Measurements from ENCODE around the gene TIPARP. TPM values are rescaled to one million over a fixed set of nuclear protein-coding genes. Genes with fewer than 3 reads are reported as not detected.

Gene TIPARP
- total and polyA plus RNA-seq, 2 experiments from 2014 or later = 4.5 to 6.9 TPM

DNA sequence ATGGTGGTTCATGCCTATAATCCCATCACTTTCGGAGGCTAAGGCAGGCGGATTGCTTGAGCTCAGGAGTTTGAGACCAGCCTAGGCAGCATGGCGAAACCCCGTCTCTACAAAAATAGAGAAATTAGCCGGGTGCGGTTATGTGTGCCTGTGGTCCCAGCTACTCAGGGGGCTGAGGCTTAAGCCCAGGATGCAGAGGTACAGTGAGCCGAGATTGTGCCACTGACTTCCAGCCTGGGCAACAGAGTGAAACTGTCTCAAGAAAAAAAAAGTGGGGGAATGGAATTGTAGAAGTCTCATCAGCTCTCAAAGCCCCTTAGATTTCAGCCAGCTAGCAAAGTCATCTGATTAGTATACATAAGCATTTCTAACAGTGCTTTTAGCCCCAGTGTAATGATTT is 33.2 kb downstream of the TIPARP start:
- Mint-ChIP-seq H3K27ac (no peak overlapping the region), H3K36me3 (ENCODE audit: low read depth) (peaks cover 13% of the 10 kb centered on the region), H3K27me3 (ENCODE audit: insufficient read depth, low read depth, poor library complexity) (peaks cover 2% of the 10 kb centered on the region), H3K4me3 (no peak overlapping the region), H3K9me3 (no peaks in the 10 kb centered on the region), H3K4me1 (no peaks in the 10 kb centered on the region)
- Histone ChIP-seq H4K20me1 (replicated peaks; ENCODE audit: insufficient read depth) (no peaks in the 10 kb centered on the region), H3K36me3 (ENCODE audit: insufficient read depth) (peaks cover 16% of the 10 kb centered on the region), H3F3A (replicated peaks; ENCODE audit: low read depth) (no peaks in the 10 kb centered on the region), H3K27me3 (ENCODE audit: insufficient read depth) (no peaks in the 10 kb centered on the region), H3K4me1 (ENCODE audit: insufficient read depth) (no peaks in the 10 kb centered on the region), H2AFZ (no peak overlapping the region), H3K9me2 (ENCODE audit: insufficient read depth) (no peaks in the 10 kb centered on the region), H3K4me2 (no peak overlapping the region), H3K27ac (ENCODE audit: low read depth) (no peak overlapping the region), H3K4me3 (no peak overlapping the region), H3K79me2 (replicated peaks; ENCODE audit: insufficient read depth) (no peaks in the 10 kb centered on the region)
- DNase-seq (ENCODE audit: low spot score) (no peak), ATAC-seq (no peak)
- TF ChIP-seq EZH2phosphoT487 (IDR thresholded peaks at IDR 0.05; ENCODE audit: unreplicated experiment) (no peak), ZNF114 (CRISPR knock-in tag; IDR thresholded peaks at IDR 0.05) (no peak), EZH2 (IDR thresholded peaks at IDR 0.05; ENCODE audit: low read depth, unreplicated experiment) (no peak), JUNB (IDR thresholded peaks at IDR 0.05; ENCODE audit: unreplicated experiment) (no peak), STAT1 (IDR thresholded peaks at IDR 0.05; ENCODE audit: unreplicated experiment) (no peak), POLR2AphosphoS5 (IDR thresholded peaks at IDR 0.05; ENCODE audit: low read depth) (no peak), CREB1 (CRISPR knock-in tag; IDR thresholded peaks at IDR 0.05; ENCODE audit: low read depth) (no peak), ZNF331 (CRISPR knock-in tag; IDR thresholded peaks at IDR 0.05; ENCODE audit: low read depth) (no peak), REST (IDR thresholded peaks at IDR 0.05; ENCODE audit: unreplicated experiment) (no peak), NANOG (IDR thresholded peaks at IDR 0.05; ENCODE audit: borderline replicate concordance) (no peak)
- TF ChIP-seq, protein P1, sequence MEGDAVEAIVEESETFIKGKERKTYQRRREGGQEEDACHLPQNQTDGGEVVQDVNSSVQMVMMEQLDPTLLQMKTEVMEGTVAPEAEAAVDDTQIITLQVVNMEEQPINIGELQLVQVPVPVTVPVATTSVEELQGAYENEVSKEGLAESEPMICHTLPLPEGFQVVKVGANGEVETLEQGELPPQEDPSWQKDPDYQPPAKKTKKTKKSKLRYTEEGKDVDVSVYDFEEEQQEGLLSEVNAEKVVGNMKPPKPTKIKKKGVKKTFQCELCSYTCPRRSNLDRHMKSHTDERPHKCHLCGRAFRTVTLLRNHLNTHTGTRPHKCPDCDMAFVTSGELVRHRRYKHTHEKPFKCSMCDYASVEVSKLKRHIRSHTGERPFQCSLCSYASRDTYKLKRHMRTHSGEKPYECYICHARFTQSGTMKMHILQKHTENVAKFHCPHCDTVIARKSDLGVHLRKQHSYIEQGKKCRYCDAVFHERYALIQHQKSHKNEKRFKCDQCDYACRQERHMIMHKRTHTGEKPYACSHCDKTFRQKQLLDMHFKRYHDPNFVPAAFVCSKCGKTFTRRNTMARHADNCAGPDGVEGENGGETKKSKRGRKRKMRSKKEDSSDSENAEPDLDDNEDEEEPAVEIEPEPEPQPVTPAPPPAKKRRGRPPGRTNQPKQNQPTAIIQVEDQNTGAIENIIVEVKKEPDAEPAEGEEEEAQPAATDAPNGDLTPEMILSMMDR (conservative IDR thresholded peaks at IDR 0.05; ENCODE audit: low read depth in 2 of 2) = no peak
- TF ChIP-seq, protein P2, sequence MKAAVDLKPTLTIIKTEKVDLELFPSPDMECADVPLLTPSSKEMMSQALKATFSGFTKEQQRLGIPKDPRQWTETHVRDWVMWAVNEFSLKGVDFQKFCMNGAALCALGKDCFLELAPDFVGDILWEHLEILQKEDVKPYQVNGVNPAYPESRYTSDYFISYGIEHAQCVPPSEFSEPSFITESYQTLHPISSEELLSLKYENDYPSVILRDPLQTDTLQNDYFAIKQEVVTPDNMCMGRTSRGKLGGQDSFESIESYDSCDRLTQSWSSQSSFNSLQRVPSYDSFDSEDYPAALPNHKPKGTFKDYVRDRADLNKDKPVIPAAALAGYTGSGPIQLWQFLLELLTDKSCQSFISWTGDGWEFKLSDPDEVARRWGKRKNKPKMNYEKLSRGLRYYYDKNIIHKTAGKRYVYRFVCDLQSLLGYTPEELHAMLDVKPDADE (IDR thresholded peaks at IDR 0.05) = no peak
- TF ChIP-seq, protein P3, sequence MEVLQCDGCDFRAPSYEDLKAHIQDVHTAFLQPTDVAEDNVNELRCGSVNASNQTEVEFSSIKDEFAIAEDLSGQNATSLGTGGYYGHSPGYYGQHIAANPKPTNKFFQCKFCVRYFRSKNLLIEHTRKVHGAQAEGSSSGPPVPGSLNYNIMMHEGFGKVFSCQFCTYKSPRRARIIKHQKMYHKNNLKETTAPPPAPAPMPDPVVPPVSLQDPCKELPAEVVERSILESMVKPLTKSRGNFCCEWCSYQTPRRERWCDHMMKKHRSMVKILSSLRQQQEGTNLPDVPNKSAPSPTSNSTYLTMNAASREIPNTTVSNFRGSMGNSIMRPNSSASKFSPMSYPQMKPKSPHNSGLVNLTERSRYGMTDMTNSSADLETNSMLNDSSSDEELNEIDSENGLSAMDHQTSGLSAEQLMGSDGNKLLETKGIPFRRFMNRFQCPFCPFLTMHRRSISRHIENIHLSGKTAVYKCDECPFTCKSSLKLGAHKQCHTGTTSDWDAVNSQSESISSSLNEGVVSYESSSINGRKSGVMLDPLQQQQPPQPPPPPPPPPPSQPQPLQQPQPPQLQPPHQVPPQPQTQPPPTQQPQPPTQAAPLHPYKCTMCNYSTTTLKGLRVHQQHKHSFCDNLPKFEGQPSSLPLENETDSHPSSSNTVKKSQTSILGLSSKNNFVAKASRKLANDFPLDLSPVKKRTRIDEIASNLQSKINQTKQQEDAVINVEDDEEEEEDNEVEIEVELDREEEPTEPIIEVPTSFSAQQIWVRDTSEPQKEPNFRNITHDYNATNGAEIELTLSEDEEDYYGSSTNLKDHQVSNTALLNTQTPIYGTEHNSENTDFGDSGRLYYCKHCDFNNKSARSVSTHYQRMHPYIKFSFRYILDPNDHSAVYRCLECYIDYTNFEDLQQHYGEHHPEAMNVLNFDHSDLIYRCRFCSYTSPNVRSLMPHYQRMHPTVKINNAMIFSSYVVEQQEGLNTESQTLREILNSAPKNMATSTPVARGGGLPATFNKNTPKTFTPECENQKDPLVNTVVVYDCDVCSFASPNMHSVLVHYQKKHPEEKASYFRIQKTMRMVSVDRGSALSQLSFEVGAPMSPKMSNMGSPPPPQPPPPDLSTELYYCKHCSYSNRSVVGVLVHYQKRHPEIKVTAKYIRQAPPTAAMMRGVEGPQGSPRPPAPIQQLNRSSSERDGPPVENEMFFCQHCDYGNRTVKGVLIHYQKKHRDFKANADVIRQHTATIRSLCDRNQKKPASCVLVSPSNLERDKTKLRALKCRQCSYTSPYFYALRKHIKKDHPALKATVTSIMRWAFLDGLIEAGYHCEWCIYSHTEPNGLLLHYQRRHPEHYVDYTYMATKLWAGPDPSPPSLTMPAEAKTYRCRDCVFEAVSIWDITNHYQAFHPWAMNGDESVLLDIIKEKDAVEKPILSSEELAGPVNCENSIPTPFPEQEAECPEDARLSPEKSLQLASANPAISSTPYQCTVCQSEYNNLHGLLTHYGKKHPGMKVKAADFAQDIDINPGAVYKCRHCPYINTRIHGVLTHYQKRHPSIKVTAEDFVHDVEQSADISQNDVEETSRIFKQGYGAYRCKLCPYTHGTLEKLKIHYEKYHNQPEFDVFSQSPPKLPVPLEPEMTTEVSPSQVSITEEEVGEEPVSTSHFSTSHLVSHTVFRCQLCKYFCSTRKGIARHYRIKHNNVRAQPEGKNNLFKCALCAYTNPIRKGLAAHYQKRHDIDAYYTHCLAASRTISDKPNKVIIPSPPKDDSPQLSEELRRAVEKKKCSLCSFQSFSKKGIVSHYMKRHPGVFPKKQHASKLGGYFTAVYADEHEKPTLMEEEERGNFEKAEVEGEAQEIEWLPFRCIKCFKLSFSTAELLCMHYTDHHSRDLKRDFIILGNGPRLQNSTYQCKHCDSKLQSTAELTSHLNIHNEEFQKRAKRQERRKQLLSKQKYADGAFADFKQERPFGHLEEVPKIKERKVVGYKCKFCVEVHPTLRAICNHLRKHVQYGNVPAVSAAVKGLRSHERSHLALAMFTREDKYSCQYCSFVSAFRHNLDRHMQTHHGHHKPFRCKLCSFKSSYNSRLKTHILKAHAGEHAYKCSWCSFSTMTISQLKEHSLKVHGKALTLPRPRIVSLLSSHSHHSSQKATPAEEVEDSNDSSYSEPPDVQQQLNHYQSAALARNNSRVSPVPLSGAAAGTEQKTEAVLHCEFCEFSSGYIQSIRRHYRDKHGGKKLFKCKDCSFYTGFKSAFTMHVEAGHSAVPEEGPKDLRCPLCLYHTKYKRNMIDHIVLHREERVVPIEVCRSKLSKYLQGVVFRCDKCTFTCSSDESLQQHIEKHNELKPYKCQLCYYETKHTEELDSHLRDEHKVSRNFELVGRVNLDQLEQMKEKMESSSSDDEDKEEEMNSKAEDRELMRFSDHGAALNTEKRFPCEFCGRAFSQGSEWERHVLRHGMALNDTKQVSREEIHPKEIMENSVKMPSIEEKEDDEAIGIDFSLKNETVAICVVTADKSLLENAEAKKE (CRISPR knock-in tag; IDR thresholded peaks at IDR 0.05) = no peak

Measured in GM23338 (cell line).